ENCODE data around the gene SORCS2. TPM values are rescaled to one million over a fixed set of nuclear protein-coding genes. Genes with fewer than 3 reads are reported as not detected.

The SORCS2 gene
- total and polyA plus RNA-seq, 12 donors: 0.25 to 5.4 (median 2.2) TPM

DNA sequence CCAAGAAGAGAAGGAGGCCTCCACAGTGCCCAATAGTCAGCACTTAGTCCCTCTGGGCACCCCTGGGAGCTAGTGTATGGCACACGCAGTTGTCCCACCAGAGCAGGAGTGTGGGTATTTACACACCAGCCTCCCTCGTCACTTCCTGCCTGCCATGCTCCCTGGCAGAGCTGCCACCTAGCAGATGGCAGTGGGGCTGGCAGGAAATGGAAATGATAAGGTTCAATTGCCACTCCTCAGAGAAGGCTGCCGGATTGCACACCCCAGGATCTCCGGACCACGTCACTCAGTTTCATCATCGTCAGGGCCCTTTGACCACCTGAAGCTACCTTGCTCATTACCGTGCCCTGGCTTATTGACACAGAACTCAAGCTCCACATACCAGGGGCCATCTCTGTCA lies 415.7 kb downstream of the SORCS2 start:
- Histone ChIP-seq H3K4me1 (peaks cover 0 to 9% (median 0%) of the 10 kb centered on the region in 9 donors), H3K9me3 (peaks cover 0 to 12% (median 0%) of the 10 kb centered on the region in 11 donors), H3K27me3 (peaks cover 0 to 5% (median 0%) of the 10 kb centered on the region in 7 donors), H3K4me3 (no peak overlapping the region), H3K36me3 (no peaks in the 10 kb centered on the region), H3K27ac (no peak overlapping the region)
- ATAC-seq (peak in 1 of 8 donors; percentile 26), DNase-seq (no peak)
- WGBS, 2 donors: 64 to 78% methylated on average over 7 of the region's 7 CpGs
- no peak for TF ChIP-seq CTCF (IDR thresholded peaks at IDR 0.05)
- intact Hi-C loops (cut with DNase I): no loop called here

DNA sequence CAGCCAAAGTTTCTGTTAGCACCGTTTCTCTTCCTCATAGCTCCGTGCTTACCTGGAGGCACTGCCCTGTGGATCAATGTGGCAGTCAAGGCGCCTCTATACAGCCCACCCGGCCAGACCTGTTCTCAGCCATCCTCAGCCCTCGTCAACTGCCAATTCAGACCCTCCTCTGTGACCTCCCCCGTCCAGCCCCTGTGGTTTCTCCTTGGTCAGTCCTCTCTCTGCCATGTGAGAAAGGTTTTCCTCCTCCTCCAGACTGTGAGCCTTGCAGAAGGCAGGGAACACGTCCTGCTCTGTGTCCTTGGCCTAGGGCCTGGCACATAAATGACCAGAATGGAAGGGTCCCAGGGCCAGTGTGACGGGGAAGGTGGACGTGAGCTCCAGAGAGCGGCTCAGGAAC lies 417.0 kb downstream of the SORCS2 start:
- no peak overlapping the region for H3K4me3 ChIP-seq
- H3K27me3 ChIP-seq: peaks cover 0 to 5% (median 0%) of the 10 kb centered on the region in 7 donors
- TF ChIP-seq CTCF (IDR thresholded peaks at IDR 0.05): no peak
- intact Hi-C loops (cut with DNase I): no loop called here
- H3K27ac ChIP-seq: no peak overlapping the region
- ATAC-seq: peak in 1 of 8 donors; percentile 36
- 66 to 70% methylated on average over 10 of the region's 10 CpGs for WGBS, 2 donors
- peaks cover 0 to 9% (median 0%) of the 10 kb centered on the region in 11 donors for H3K9me3 ChIP-seq
- no peak for DNase-seq
- H3K4me1 ChIP-seq: peaks cover 0 to 9% (median 0%) of the 10 kb centered on the region in 9 donors
- no peaks in the 10 kb centered on the region for H3K36me3 ChIP-seq

DNA sequence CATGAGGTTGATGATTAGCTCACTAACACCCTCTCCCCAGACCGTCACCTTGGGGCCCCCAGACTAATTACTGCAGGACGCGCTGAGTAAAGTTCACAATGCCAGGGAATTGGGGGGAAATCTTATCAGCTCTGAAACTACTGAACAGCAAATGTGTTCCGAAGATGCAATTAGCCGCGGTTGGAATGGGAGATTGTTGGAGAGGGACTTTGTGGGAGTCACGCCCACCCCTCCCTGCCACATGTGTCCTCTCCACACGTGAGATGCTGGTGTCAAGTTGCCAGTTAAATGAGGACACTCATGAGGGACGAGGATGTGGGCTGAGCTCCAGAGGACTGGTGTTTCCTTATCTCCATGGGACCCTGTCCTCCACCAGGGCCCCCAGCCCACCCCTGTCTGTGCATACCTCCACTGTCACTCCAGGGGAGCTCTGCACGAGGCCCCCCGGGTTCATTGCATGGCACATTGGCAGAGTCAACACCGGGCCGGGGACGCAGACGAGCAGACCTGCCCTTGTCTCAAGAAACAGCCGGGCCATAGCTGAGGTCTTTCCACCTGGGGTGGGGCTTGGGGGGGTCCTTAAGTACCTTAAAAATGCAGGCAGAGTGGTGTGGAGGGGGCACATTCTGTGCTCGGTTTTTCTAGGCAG lies 417.8 kb downstream of the SORCS2 start:
- ATAC-seq (no peak), DNase-seq (no peak)
- Histone ChIP-seq H3K27ac (no peak overlapping the region), H3K9me3 (peaks cover 0 to 2% (median 0%) of the 10 kb centered on the region in 11 donors), H3K27me3 (peaks cover 0 to 5% (median 0%) of the 10 kb centered on the region in 7 donors), H3K36me3 (no peaks in the 10 kb centered on the region), H3K4me3 (no peak overlapping the region), H3K4me1 (peaks cover 0 to 9% (median 0%) of the 10 kb centered on the region in 9 donors)
- TF ChIP-seq CTCF (IDR thresholded peaks at IDR 0.05): no peak
- 60 to 63% methylated on average over 17 of the region's 17 CpGs for WGBS, 2 donors
- intact Hi-C loops (cut with DNase I): no loop called here

- ATAC-seq (no peak), DNase-seq (no peak)
- intact Hi-C loops (cut with DNase I): no loop called here
- TF ChIP-seq CTCF (IDR thresholded peaks at IDR 0.05): no peak
- Histone ChIP-seq H3K27me3 (peaks cover 0 to 5% (median 0%) of the 10 kb centered on the region in 7 donors), H3K4me3 (no peak overlapping the region), H3K9me3 (no peaks in the 10 kb centered on the region), H3K4me1 (peaks cover 0 to 9% (median 0%) of the 10 kb centered on the region in 9 donors), H3K27ac (no peak overlapping the region), H3K36me3 (no peaks in the 10 kb centered on the region)
- 94 to 96% methylated on average over 8 of the region's 8 CpGs for WGBS, 2 donors
These were observed 418.5 kb downstream of the SORCS2 start for GRCh38 chr4:7610841-7611240.
